HG03095 (cell line): ENCODE results near the gene PALD1.
A peak's percentile ranks its signal among the peaks of the same experiment; 100 is the strongest.

ENCODE experiments used
- ATAC-seq: cut with Tn5 transposase; IDR thresholded peaks from one replicate; pipeline ENCODE4 v1.9.1; 2021; ENCODE audit warnings: moderate library complexity; ENCODE audit not compliant: unreplicated experiment

Gene PALD1

GRCh38 chr10:70504521-70505358 lies 26.2 kb downstream of the PALD1 start:
- no peak for ATAC-seq

- no peak for ATAC-seq
These were observed 27.3 kb downstream of the PALD1 start for GRCh38 chr10:70505908-70506307.

GRCh38 chr10:70507966-70508365 lies 29.4 kb downstream of the PALD1 start:
- no peak for ATAC-seq

- no peak for ATAC-seq
These were observed 30.6 kb downstream of the PALD1 start for GRCh38 chr10:70508912-70509756.

- no peak for ATAC-seq
These were observed 31.2 kb downstream of the PALD1 start for GRCh38 chr10:70509757-70510147.

GRCh38 chr10:70510453-70510852 lies 31.9 kb downstream of the PALD1 start:
- ATAC-seq: no peak

- ATAC-seq: no peak
These were observed 32.3 kb downstream of the PALD1 start for GRCh38 chr10:70510904-70511303.

GRCh38 chr10:70512149-70512639 lies 33.6 kb downstream of the PALD1 start:
- ATAC-seq: no peak

GRCh38 chr10:70513848-70514309 lies 35.3 kb downstream of the PALD1 start:
- ATAC-seq: peak; percentile 98

GRCh38 chr10:70514591-70514990 lies 36.0 kb downstream of the PALD1 start:
- ATAC-seq: no peak

GRCh38 chr10:70515035-70515667 lies 36.6 kb downstream of the PALD1 start:
- no peak for ATAC-seq

GRCh38 chr10:70518695-70519094 lies 40.1 kb downstream of the PALD1 start:
- no peak for ATAC-seq

- no peak for ATAC-seq
These were observed 44.5 kb downstream of the PALD1 start for GRCh38 chr10:70523057-70523456.

- no peak for ATAC-seq
These were observed 45.0 kb downstream of the PALD1 start for GRCh38 chr10:70523549-70523948.

- no peak for ATAC-seq
These were observed 49.7 kb downstream of the PALD1 start for GRCh38 chr10:70528314-70528713.

GRCh38 chr10:70528741-70529362 lies 50.3 kb downstream of the PALD1 start:
- no peak for ATAC-seq

GRCh38 chr10:70529848-70530247 lies 51.3 kb downstream of the PALD1 start:
- no peak for ATAC-seq

- no peak for ATAC-seq
These were observed 51.7 kb downstream of the PALD1 start for GRCh38 chr10:70530315-70530714.

- ATAC-seq: no peak
These were observed 54.1 kb downstream of the PALD1 start for GRCh38 chr10:70532554-70533188.

GRCh38 chr10:70533189-70533558 lies 54.6 kb downstream of the PALD1 start:
- no peak for ATAC-seq
